SHP77 treated with DMSO at 0.1 percent for 48 hours (cell line): Measurements from ENCODE around the gene RADIL.
"Not testable (repeated sequence)": the region's sequence is repeated elsewhere in the genome, so short reads cannot be mapped to it uniquely, and the experiment has no call there.

ENCODE experiments used
- DNase-seq: peaks from one replicate; lab custom pipeline; 2025; lab: John Stamatoyannopoulos, UW

The RADIL gene

DNA sequence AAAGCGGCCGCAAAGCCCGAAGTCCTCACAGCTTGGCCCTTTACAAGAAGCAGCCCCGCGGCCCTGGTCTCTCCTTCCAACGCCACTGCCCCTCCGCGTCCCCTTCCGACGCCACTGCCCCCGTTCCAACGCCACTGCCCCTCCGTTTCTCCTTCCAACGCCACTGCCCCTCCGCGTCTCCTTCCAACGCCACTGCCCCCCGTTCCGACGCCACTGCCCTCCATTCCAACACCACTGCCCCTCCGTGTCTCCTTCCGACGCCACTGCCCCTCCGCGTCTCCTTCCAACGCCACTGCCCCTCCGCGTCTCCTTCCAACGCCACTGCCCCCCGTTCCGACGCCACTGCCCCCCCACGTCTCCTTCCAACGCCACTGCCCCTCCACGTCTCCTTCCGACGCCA, 75.0 kb downstream of the RADIL start:
- DNase-seq, result no peak

DNA sequence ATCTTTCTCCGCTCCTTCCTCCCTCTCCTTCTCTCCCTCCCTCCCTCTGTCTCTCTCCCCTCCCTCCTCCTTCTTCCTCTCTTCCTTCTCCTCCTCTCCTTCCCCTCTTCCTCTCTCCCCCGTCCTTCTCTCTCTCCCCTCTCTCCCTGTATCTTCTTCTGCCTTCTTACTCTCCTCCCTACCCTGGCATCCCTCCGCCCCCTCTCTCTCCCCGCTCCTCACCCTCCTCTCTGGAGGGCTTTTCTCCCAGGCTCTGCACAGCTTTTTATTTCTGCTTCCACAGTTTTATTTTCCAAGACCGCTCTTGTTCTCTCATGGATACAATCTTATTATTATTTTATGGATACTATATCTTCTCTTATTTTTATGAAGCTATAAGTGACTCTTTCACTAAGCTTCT, 75.5 kb downstream of the RADIL start:
- DNase-seq, result no peak

DNA sequence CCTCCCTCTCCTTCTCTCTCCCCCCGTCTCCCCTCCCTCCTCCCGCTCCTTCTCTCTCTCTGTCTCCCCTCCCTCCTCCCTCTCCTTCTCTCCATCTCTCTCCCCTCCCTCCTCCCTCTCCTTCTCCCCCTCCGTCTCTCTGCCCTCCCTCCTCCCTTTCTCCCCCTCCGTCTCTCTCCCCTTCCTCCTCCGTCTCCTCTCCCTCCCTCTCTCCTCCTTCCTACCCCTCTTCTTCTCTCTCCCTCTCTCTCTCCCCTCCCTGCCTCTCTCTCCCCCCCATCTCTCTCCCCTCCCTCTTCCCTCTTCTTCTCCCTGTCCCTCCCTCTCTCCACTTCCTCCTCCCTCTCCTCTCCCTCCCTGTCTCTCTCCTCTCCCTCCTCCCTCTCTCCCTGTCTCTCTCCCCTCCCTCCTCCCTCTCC, 75.9 kb downstream of the RADIL start:
- no peak for DNase-seq

DNA sequence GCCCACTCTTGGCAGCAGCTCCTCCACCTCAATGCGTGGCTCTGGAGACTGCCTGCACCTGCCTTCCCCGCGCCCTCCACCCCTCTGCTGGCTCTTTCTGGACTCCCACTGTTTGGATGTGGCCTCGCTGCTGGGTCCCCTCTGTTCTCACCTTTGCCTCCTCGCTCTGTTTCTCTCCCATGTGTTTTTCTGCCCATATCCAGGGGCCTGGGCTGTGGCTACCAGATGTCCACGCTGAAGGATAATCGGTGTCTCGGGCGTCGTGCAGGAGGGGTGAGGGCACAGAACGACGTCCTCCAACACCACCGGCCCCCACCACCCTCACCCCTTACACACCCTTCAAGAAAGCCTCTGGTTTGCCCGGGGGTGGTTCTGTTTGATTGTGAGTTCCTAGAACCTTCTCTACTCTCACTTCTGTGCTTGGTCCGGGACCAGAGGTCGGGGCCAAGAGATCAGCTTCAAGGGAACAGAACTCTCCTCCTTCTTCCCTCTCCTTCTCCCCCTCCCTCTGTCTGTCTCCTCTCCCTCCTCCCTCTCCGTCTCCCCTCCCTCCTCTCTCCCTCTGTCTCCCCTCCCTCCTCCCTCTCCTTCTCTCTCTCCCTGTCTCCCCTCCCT, 76.4 kb downstream of the RADIL start:
- DNase-seq, result no peak

DNA sequence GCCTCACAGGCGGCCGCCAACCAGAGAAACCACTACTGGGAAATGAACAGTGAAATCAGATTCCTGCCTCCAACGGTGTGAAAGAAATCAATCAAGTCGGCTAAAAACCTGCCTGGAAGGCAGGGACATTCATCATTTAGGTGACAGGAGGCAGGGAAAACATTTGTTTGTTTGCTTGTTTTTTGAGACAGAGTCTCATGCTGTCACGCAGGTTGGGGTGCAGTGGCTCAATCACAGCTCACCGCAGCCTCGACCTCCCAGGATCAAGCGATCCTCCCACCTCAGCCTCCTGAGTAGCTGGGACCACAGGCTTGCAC, 77.6 kb downstream of the RADIL start:
- DNase-seq, result no peak

DNA sequence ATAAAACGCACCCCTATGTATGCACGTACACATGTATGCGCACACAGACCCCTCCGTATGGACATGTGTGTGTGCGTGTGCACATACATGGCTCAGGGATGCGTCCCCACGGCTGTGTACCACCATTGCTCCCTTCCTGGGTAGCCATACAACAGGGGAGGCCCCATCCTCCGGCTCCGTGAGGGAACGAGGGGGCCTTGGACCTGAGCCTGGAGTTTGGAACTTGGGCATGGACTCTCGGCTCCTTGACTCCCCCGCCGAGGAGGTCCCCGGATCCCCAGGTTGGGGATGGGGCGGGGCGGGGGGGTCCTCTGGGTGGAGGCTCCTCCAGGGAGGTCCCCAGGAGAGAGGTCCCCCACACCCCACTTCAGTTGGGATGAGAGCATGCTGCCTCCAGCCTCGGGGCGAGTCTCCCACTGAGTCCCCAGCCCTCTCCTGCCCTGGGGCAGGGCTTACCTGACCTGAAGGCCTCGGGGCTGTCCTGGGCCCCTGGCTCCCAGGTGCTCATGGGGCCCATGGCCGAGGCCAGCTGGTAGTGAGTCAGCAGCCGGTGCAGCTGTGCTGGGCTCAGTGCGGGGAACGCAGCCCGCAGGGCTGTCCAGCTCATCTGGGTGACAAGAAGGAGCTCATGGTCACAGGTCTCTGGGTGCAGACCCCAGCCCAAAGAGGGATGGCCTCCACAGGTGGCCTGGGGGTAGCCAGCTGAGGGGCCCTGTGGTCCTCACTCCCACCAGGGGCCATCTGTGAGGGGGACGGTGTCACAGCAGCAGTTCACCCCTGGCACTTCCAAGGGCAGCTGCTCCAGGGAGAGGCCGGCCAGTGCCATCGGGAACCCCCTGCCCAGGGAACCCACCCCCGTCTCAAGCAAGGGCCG, 78.2 kb downstream of the RADIL start:
- no peak for DNase-seq

DNA sequence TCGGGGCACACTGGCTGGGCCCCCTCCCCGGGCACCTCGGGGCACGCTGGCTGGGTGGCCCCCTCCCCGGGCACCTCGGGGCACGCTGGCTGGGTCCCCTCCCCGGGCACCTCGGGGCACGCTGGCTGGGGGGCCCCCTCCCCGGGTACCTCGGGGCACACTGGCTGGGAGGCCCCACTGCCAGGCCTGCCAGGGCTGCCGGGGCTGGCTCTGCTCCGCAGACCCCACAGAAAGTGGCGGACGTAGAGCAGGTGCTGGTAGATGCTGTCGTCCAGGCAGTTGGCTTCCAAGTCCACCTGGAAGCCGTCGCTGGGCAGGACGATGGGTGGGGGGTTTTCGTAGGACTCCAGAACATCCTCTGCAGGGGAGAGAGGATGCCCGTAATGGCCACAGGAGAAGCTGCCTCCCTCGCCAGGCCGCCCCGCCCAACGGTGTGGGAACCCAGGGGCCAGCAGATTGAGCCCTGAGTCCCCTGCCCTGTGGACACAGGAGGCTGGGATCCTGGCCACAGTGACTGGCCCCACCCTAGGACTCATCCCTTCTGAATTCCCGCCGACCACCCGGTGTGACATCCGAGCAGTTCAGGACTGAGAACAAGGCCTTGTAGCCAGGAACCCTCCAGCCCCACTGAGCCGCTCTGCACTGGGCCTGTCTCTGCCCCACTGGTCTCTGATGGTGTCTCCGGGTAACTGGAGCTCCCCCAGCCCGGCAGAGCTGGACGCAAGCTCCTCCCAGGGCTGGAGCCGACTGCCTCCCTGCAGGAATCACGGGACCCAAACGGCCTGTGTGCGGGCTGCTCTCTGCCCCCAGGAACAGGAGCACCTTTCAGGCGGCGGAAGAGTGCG, 79.9 kb downstream of the RADIL start:
- DNase-seq, result no peak

DNA sequence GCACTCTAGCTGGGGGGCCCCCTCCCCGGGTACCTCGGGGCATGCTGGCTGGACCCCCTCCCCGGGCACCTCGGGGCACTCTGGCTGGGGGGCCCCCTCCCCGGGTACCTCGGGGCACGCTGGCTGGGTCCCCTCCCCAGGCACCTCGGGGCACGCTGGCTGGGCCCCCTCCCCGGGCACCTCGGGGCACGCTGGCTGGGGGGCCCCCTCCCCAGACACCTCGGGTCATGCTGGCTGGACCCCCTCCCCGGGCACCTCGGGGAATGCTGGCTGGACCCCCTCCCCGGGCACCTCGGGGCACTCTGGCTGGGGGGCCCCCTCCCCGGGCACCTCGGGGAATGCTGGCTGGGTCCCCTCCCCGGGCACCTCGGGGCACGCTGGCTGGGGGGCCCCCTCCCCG, 80.9 kb downstream of the RADIL start:
- not testable (repeated sequence) for DNase-seq

DNA sequence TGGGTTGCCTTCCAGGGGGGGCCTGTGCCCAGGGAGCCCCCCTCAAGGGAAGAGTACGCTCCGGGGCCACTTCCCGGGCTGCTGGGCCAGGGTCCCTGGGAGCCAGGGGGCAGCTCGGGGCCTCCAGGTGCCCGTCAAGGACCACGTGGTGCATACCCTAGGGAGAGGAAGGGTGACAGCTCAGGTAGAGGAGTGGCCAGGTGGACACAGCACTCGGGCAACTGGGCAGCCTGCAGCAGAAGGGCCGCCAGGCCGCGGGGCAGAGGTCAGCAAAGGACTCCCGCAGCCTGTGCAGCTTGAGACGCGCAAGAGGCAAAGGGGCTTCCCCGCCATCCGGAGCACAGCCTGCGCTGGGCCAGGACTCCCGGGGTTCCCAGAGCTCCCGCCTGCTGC, 81.7 kb downstream of the RADIL start:
- no peak for DNase-seq

DNA sequence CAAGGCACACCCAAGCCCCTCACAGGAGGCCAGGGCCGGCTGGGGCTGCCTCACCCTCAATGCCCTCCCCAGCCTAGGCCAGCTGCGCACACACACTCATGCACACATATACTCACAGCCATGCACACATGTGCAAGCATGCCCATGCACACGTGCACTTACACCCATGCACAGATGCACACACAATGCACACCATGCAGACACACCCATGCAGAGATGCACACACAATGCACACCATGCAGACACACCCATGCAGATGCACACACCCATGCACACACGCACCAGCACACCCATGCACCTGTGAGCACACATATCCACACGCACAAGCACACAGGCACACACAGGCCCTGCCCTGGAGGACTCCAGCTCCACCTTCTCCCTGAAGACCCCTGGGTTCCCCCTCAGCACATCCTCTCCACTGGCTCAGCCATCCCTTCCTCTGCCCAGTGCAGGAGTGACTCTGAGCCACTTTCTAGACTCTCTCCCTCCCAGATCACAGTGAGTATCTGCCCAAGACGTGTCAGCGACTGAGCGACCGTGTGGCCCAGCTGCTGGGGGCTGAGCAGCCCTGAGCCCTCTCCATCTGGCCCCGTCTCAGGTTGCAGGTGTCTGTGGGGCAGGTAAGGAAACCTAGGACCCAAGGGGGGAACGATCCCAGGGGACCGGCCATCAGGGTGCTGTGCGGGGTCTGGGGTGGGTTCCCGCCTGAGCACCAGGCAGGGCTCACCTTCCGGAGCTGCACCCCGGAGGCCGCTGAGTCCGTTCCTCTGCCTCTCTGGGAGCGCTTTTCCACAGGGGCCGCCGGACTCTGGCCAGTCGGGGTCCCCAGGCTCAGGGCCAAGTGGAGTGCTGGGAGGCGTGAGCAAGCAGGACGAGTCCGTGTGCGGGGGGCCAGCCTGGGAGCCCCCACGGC, 82.3 kb downstream of the RADIL start:
- no peak for DNase-seq

DNA sequence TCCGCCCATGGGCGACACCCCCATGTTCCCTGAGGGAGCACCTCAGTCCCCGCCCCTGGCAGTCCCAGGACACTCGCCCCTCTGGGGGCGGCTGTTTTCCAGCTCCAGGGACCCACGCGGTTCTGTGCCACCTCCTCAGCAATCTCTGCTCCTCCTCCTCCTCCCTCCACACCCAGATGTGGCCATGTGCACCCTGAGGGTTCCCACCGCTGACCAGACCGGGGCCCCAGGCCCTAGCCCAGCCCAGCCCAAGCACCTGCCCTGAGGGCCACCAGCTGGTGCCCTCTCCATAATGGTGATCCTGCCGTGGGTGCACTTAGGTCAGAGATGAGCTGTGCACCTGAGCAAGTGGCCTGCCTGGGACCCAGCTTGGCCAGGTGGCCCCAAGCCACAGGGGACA, 83.0 kb downstream of the RADIL start:
- DNase-seq, result no peak

DNA sequence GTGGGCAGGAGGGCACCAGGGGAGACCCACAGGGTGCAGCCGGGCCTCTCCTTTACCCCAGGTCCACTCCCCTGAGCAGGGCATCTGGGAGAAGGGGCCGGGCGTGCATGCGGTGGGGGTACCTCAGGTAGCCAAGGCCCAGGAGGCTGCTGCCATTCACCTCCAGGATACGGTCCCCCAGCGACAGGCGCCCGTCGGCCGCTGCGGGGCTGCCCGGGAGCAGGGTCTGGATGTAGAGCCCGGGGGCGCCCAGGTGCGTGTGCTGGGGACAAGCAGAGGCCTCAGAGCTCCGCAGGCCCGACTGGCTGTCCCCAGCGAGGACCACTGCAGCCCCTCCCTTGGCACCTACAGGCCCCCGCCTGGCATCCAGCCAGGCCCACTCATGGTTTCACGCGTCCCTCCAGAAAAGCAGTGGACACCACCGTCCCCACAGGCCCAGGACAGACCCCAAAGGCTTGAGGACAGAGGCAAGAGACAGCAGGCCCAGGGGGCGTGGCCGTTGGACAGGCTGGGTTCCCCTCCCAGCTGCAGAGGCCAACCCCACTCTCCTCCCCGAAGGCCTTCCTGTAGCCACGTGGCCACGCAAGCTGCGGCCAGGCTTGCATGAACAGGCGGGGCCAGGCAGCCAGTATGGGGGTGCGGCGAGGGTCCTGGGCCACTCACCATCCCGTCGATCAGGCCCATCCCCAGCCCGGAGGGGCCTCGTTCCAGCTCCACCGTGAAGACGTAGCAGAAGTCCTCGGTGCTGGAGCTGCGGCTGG, 83.8 kb downstream of the RADIL start:
- no peak for DNase-seq

DNA sequence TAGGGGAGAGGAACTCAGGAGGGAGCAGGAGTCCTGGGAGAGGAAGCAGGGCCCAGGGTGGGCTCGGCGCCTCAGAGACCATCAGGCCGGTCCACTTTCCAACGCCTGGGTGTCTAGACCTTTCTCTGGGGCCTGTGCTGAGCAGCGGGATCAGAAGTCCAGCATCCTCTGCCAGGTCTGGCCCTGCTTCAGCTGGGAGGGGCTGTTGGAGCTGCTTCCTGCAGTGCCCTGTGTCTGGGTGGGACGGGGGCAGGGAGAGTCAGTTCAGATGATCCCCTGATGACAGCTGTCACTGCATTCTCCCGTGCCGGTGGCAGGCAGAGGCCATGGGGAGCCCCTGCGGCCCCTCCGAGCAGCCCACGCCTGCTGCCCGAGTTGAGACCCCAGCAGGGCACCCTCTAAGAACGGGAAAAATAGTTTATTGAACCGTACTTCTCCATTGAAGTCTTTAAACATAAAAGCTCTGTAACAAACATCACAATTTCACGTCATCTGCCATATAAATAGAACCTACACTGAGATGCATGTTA, 84.7 kb downstream of the RADIL start:
- DNase-seq, result no peak

DNA sequence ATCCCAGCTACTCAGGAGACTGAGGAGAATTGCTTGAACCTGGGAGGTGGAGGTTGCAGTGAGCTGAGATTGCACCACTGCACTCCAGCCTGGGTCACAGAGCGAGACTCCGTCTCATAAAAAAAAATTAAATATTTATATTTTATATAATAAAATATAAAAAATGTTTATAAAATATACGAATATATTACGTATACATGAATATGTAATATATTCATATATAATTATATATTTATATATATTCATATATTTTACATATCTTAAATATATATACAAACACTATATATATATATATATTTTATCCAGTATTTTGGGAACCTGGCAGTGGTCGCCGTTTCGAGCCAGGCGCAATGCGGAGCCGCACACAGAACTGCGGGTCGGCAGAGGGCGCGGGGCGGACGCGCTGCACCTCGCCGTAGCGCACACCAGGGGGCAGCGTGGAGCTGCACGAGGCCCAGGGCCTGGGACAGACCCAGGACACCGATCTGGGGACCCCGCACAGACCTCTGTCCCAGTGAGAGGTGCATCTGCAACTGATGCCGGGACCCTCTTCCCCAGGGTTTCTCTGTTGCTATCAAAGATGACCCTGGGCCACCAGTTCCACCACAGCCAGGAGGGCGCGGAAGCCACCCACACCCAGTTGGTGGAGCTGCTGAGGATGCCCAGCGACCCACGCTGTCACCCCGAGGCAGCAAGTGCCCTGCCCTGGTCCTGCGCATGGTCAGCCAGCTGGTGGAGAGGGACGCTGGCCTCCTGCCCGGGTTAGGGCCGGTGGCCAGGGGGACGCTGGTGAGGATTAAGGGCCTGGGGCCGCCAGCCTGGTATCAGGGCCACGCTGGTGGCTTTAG, 85.4 kb downstream of the RADIL start:
- DNase-seq, result no peak

DNA sequence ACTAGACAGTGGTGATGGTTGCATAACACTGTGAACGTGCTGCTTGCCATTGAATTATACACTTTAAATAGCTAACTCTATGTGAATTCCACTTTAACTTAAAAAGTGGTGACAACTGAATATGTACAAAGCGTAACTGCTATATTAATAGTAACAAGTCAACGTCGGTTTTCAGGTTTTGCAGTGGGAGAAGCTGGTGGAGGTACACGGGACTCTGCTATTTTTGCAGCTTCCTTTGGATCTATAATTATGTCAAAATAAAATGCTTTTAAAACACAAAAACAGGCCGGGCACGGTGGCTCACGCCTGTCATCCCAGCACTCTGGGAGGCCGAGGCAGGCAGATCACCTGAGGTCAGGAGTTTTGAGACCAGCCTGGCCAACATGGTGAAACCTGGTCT, 87.1 kb downstream of the RADIL start:
- DNase-seq, result no peak

DNA sequence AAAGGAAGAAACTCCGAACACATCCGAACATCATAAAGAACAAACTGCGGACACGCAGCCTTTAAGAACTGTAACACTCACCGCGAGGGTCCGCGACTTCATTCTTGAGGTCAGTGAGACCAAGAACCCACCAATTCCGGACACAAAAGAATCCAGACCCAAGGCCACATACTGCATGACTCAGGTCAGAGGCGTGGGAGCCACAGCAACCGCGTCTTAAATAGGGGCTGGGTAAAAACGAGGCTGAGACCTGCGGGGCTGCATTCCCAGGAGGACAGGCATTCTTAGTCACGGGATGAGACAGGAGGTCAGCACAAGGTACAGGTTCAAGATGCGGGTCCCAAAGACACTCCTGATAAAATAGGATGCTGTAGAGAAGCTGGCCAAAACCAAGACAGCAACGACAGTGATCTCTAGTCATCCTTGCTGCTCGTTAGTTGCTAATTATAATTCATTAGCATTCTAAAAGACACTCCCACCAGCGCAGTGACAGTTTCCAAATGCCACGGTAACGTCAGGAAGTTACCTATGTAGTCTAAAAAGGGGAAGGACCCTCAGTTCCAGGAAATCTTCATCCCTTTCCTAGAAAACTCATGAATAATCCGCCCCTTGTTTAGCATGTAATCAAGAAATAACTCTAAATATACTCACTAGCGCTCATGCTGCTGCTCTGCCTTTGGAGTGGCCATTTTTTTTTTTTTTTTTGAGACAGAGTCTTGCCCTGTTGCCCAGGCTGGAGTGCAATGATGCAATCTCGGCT, 88.7 kb downstream of the RADIL start:
- no peak for DNase-seq

DNA sequence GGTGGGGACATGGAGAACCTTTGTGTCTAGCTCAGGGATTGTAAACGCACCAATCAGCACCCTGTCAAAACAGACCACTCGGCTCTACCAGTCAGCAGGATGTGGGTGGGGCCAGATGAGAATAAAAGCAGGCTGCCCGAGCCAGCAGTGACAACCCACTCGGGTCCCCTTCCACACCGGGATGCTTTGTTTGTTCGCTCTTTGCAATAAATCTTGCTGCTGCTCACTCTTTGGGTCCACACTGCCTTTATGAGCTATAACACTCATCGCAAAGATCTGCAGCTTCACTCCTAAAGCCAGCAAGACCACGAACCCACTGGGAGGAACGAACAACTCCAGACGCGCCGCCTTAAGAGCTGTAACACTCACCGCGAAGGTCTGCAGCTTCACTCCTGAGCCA, 89.3 kb downstream of the RADIL start:
- not testable (repeated sequence) for DNase-seq

DNA sequence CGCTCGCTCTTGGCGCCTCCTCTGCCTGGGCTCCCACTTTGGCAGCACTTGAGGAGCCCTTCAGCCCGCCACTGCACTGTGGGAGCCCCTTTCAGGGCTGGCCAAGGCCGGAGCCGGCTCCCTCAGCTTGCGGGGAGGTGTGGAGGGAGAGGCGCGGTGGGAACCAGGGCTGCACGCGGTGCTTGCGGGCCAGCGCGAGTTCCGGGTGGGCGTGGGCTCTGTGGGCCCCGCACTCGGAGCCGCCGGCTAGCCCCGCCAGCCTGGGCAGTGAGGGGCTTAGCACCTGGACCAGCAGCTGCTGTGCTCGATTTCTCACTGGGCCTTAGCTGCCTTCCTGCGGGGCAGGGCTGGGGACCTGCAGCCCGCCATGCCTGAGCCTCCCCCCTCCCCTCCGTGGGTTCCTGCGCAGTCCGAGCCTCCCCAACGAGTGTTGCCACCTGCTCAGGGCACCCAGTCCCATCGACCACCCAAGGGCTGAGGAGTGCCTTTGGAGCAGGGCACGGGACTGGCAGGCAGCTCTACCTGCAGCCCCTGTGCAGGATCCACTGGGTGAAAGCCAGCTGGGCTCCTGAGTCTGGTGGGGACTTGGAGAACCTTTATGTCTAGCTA, 90.0 kb downstream of the RADIL start:
- not testable (repeated sequence) for DNase-seq
